BLaER1 treated with 17β-estradiol and CSF1 and Interleukin-3, amounts not matched to agents 10 nM and 100 nM (cell line): ENCODE results near the gene ACOT13.
"Not testable (repeated sequence)": the region's sequence is repeated elsewhere in the genome, so short reads cannot be mapped to it uniquely, and the experiment has no call there.

ENCODE experiments used
- H3K27ac ChIP-seq, 11 experiments: shearing (Covaris generic); formaldehyde crosslinking; 2 replicates each; pipeline ENCODE4 v1.8.1; 2022
- H3K27me3 ChIP-seq, 11 experiments: shearing (Covaris generic); formaldehyde crosslinking; 2 replicates each; pipeline ENCODE4 v1.8.1; 2022
- H3K36me3 ChIP-seq, 11 experiments: shearing (Covaris generic); formaldehyde crosslinking; 2 replicates each; pipeline ENCODE4 v1.8.1; 2022
- H3K4me1 ChIP-seq, 10 experiments: shearing (Covaris generic); formaldehyde crosslinking; 2 replicates each; pipeline ENCODE4 v1.8.1; 2022
- H3K4me2 ChIP-seq, 11 experiments: shearing (Covaris generic); formaldehyde crosslinking; 2 replicates each; pipeline ENCODE4 v1.8.1; 2022
- H3K4me3 ChIP-seq, 10 experiments: shearing (Covaris generic); formaldehyde crosslinking; 2 replicates each; pipeline ENCODE4 v1.8.1; 2022
- H3K9ac ChIP-seq, 11 experiments: shearing (Covaris generic); formaldehyde crosslinking; 2 replicates each; pipeline ENCODE4 v1.8.1; 2022
- H3K9me3 ChIP-seq, 11 experiments: shearing (Covaris generic); formaldehyde crosslinking; replicated peaks in 1 of 11; 2 replicates each; pipeline ENCODE4 v1.8.1; 2022
- H4K20me1 ChIP-seq, 11 experiments: shearing (Covaris generic); formaldehyde crosslinking; 2 replicates each; pipeline ENCODE4 v1.8.1; 2022
- Cebpa-rat ChIP-seq, 11 experiments: shearing (Covaris generic); IDR thresholded peaks; 2 replicates each; pipeline ENCODE4 v1.8.1; 2022

ACOT13 gene

DNA sequence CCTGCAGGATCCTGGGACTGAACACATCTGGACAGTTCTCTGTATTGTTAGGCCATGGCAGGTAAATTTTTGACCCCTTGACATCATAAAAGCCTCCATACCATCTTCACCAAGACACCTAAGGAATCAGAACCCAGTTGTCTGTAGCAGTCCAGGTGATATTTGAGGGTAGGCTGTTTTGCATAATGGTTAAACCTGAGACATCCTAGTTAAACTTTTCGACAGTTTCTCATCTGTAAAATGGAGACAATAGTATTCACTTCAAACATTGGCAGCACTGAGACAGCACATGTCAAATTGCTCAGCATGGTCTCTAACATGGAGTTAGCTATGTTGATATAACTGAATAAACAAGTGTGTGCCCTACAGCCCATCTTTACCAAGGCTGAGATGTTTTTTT is 27.3 kb downstream of the ACOT13 start:
- Histone ChIP-seq H3K9ac (no peak overlapping the region), H3K4me2 (no peak overlapping the region), H3K4me3 (no peak overlapping the region), H3K4me1 (no peaks in the 10 kb centered on the region), H3K36me3 (peaks cover 0 to 13% (median 0%) of the 10 kb centered on the region in 11 experiments; a peak in 4 of 22 replicates), H3K9me3 (no peaks in the 10 kb centered on the region), H3K27me3 (no peaks in the 10 kb centered on the region), H4K20me1 (peaks cover 0 to 6% (median 0%) of the 10 kb centered on the region in 11 experiments; a peak in 4 of 22 replicates), H3K27ac (no peak overlapping the region)
- no peak for TF ChIP-seq Cebpa-rat (IDR thresholded peaks at IDR 0.05)

DNA sequence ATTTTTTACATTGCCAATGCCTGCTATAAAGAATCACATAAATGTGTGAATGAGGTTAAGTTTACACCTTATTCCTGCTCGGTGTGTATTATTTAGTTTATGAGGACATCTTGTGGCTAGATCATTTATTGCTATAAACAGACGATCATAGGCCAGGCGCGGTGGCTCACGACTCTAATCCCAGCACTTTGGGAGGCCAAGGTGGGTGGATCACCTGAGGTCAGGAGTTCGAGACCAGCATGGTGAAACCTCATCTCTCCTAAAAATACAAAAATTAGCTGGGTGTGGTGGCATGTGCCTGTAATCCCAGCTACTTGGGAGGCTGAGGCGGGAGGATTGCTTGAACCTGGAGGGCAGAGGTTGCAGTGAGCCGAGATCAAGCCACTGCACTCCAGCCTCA is 28.8 kb downstream of the ACOT13 start:
- not testable (repeated sequence) for H3K4me1 ChIP-seq, H3K27me3 ChIP-seq, H3K9me3 ChIP-seq, H3K27ac ChIP-seq, H3K9ac ChIP-seq, H3K4me2 ChIP-seq, H3K4me3 ChIP-seq
- Histone ChIP-seq H3K36me3 (peaks cover 0 to 26% (median 13%) of the 10 kb centered on the region in 11 experiments; a peak in 11 of 22 replicates), H4K20me1 (peaks cover 0 to 10% (median 0%) of the 10 kb centered on the region in 11 experiments; a peak in 7 of 22 replicates)

DNA sequence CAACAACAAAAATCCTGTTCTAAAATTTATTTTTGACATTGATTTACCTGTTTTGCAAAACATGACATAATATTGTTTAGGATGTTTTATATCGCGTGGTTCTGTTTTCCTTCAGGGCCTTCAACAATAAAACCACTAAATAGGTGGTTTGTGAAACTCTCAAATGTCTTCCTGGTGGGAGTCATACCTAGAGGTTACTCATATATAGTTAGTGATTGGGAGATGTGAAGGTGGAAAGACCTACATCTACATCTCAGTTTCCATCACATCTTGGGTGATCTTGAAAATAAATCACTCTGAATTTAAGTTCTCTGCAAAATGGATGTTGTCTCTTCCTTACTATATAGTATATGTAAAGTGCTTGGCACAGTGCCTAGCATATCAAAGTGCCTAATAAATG is 29.2 kb downstream of the ACOT13 start:
- Histone ChIP-seq H3K27ac (no peak overlapping the region), H3K4me1 (no peaks in the 10 kb centered on the region), H3K27me3 (no peaks in the 10 kb centered on the region), H3K4me2 (no peak overlapping the region), H3K9me3 (no peaks in the 10 kb centered on the region), H3K4me3 (no peak overlapping the region), H4K20me1 (peaks cover 0 to 15% (median 0%) of the 10 kb centered on the region in 11 experiments; a peak in 7 of 22 replicates), H3K9ac (no peak overlapping the region), H3K36me3 (peaks cover 2 to 30% (median 14%) of the 10 kb centered on the region in 11 experiments; a peak in 13 of 22 replicates)
- TF ChIP-seq Cebpa-rat (IDR thresholded peaks at IDR 0.05): no peak

DNA sequence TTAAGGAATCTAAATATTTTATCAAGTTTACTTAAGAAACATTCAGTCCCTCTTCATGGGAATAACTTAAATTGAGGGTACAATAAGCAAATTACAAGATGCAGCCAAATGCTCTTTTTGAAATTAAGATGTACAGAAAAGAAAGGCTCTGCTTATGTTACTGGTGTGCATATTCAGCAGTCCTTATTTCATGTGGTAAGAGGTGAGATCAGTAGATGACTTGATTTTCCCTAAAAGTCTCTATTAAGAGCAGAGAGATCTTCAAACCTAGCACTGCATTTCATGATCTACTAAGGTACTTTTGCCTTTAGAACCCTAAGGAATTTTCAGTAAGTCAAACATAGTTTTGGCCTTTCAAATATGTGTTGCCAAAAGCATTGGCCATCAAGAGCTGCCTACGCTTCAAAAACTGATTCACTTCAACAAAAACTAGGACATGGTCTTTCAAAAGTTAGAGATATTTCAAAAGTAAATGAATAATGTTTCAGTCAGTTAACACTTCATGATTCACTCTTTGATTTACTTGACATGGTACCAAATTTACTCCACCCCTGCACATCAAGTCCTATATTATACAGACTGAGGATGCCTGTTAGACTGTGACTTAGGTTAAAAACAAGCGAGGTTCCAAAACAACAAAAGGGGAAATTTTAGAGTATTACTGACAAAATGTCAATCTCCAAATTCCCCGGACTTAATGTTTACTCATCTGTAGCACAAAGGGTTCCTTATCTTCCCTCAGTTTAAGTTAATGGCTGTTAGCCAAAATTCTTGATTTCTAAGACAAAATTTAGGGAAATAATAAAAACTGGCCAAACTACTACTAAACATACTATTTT is 32.9 kb downstream of the ACOT13 start:
- TF ChIP-seq Cebpa-rat (IDR thresholded peaks at IDR 0.05): no peak
- Histone ChIP-seq H3K4me3 (no peak overlapping the region), H3K27me3 (no peaks in the 10 kb centered on the region), H4K20me1 (peaks cover 9 to 51% (median 31%) of the 10 kb centered on the region in 11 experiments; a peak in 19 of 22 replicates), H3K9ac (no peak overlapping the region), H3K9me3 (no peaks in the 10 kb centered on the region), H3K4me2 (no peak overlapping the region), H3K4me1 (no peaks in the 10 kb centered on the region), H3K36me3 (peaks cover 38 to 67% (median 49%) of the 10 kb centered on the region in 11 experiments), H3K27ac (no peak overlapping the region)

DNA sequence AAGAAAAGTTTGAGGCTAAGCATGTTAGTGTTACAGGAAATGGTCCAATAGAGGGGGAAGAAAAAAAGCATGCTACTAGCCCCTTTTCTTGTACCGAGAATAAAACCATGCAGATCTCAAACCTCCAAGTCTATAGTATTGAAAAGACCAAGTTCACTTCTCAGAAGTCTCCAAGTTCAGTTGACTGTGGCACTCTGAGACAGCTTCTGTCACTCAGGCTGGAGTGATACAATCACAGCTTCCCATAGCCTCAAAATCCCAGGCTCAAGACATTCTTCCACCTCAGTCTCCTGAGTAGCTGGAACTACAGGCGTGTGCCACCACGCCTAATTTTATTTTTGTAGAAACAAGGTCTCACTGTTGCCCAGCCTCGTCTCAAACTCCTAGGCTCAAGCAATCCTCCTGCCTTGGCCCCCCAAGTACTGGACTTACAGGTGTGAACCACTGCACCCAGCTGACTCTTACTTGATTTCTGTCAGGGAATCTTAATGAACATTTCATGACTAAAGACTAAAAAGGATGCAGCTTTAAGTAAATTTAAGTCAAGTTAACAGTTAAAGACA is 35.9 kb downstream of the ACOT13 start:
- TF ChIP-seq Cebpa-rat (IDR thresholded peaks at IDR 0.05): no peak
- Histone ChIP-seq H4K20me1 (peaks cover 25 to 82% (median 62%) of the 10 kb centered on the region in 11 experiments; a peak in 21 of 22 replicates), H3K4me1 (no peaks in the 10 kb centered on the region), H3K27ac (no peak overlapping the region), H3K4me2 (no peak overlapping the region), H3K9ac (no peak overlapping the region; a peak in 1 of 22 replicates), H3K27me3 (no peaks in the 10 kb centered on the region), H3K4me3 (no peak overlapping the region), H3K36me3 (peaks cover 69 to 97% (median 80%) of the 10 kb centered on the region in 11 experiments), H3K9me3 (no peaks in the 10 kb centered on the region)

DNA sequence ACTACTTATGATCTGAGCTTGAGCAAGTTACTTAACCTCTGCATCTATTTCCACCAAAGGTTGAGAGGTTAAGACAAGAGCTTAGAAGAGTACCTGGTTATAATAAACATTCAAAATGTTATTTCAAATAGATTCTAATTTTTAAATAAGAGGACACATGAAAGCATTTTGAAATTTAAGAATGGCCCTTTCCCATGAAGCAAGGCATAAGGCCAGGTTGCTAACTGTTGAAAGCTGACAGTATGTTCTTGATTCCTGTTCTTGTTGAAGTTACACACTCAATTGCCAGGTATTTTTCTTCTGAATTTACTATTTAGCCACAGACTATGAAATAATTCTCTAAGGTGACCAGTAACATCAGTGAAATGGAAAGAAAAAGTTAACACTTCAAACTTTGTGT is 37.6 kb downstream of the ACOT13 start:
- peaks cover 85 to 99% (median 95%) of the 10 kb centered on the region in 11 experiments for H3K36me3 ChIP-seq

DNA sequence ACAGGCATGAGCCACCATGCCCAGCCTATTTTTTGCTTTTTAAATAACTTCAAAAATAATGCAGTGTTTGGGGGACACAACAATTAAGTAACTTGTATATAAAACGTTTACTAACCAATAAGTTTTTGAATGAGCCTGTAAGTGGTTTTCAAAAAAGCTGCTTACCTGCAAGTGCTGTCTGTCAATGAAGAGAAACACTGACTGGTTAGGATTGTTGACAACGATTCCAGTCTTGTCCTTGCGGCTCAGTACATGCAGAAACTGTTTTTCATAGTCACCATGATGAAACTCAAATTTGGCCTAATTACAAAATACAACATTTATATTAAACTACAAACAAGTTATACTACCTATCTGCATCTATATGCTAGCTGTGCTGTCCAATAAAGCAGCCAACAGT is 41.7 kb downstream of the ACOT13 start:
- Histone ChIP-seq H3K27ac (no peak overlapping the region), H4K20me1 (peaks cover 65 to 100% (median 100%) of the 10 kb centered on the region in 11 experiments), H3K36me3 (peaks cover 100% of the 10 kb centered on the region in 11 experiments), H3K4me2 (no peak overlapping the region), H3K27me3 (no peaks in the 10 kb centered on the region), H3K9ac (no peak overlapping the region; a peak in 1 of 22 replicates), H3K9me3 (no peaks in the 10 kb centered on the region), H3K4me1 (peaks cover 0 to 24% (median 0%) of the 10 kb centered on the region in 10 experiments; a peak in 6 of 20 replicates), H3K4me3 (no peak overlapping the region)
- no peak for TF ChIP-seq Cebpa-rat (IDR thresholded peaks at IDR 0.05)

More for the DNA sequence above, 37.6 kb downstream of the ACOT13 start:
- Histone ChIP-seq H4K20me1 (peaks cover 30 to 98% (median 79%) of the 10 kb centered on the region in 11 experiments; a peak in 21 of 22 replicates), H3K4me2 (no peak overlapping the region), H3K27me3 (no peaks in the 10 kb centered on the region), H3K9ac (no peak overlapping the region), H3K27ac (no peak overlapping the region), H3K4me3 (no peak overlapping the region), H3K9me3 (no peaks in the 10 kb centered on the region), H3K4me1 (0 out of 20 replicates have a peak, but pooled peaks cover 0 to 2% (median 0%) of the 10 kb centered on the region in 10 experiments)
- no peak for TF ChIP-seq Cebpa-rat (IDR thresholded peaks at IDR 0.05)

DNA sequence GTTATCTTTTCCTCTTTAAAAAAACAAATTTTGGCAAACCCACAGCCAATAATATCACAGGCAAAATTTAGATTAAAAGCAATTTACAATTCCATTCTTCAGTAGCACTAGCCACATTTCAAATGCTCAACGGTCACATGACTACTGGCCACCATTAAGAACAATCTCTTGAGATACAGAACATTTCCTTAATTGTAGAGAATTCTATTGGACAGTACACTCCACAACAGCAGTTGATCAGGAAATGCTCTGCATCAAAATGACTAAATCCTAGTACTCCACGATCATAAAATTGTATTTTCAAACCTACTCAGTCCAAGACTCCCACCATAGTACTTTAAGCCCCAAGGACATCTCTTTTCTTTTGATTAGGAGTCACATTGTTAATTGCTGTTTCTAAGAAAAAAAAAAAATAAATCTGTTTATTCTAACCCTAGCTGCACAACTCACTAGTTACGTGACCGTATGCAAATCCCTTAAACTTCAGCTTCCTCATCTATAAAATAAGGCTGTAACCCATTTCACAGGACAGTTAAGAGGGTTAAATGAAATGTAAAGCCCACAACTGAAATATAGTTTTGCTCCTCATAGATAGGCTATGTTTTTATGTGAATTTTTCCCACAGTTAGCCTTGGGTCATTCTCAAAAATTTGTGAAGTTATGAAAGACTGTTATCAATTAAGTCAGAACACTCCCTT is 42.3 kb downstream of the ACOT13 start:
- Histone ChIP-seq H4K20me1 (peaks cover 67 to 100% (median 100%) of the 10 kb centered on the region in 11 experiments), H3K27ac (no peak overlapping the region), H3K9me3 (no peaks in the 10 kb centered on the region), H3K27me3 (no peaks in the 10 kb centered on the region), H3K4me1 (peaks cover 0 to 29% (median 2%) of the 10 kb centered on the region in 10 experiments; a peak in 7 of 20 replicates), H3K9ac (no peak overlapping the region; a peak in 1 of 22 replicates), H3K36me3 (peaks cover 100% of the 10 kb centered on the region in 11 experiments), H3K4me2 (no peak overlapping the region), H3K4me3 (no peak overlapping the region)
- no peak for TF ChIP-seq Cebpa-rat (IDR thresholded peaks at IDR 0.05)
